ENCODE measurements around the gene GINS1.
A peak's percentile ranks its signal among the peaks of the same experiment; 100 is the strongest.
"Not testable (repeated sequence)": the region's sequence is repeated elsewhere in the genome, so short reads cannot be mapped to it uniquely, and the experiment has no call there.

GINS1 gene

DNA sequence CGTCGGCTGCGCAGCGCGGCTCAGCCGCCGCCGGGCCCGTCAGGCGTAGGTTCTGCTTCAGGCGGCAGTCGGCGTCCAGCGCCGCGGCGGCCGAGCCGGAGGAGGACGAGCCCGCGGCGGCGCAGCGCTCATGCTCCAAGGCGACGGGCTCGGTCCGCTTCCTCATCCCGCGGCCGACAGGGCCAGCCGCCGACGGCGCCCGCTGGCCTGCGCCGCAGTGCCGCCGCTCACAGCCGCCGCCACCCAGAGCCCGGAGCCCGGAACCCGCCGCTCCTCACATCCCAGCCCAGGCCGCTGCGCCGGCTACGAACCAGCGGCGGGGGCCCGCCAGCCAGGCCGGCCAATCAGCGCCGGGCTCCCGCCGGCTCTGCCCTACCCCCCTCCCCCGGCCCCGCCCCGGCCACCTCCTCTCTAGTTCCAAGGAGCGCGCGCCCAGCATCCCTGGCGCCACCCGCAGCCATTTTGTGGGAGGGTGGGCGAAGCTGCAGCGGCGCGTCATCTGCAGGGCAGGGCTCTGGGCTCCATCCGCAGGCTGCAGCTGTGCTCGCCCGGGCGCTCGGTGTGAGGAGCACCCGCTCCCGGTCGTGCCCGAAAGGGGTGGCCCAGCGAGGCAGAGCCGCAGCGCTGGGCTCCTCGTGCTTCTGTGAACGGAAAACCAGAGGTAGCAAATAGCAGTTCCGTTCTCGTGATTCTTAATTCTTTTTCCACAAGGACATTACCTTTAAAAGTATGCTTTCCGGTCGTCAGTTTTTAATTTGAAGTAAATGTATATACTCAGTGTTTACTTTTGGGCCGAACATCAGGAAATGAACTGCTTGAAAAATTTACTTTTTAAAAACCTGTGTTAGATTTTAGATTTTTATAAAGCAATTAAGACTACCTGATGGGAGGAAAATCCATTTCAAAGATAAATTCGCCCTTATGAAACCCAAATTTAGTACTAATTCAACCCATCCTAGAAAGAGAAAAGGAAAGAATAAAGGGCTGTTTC lies 16.6 kb upstream of the GINS1 start, which contains the start of gene ABHD12:
ABHD12 (minus strand) TSS at position 298 of the 991 bp plus-strand sequence; CDS start at position 166, 132 bp downstream.
- peak; percentile 98 for DNase-seq

DNA sequence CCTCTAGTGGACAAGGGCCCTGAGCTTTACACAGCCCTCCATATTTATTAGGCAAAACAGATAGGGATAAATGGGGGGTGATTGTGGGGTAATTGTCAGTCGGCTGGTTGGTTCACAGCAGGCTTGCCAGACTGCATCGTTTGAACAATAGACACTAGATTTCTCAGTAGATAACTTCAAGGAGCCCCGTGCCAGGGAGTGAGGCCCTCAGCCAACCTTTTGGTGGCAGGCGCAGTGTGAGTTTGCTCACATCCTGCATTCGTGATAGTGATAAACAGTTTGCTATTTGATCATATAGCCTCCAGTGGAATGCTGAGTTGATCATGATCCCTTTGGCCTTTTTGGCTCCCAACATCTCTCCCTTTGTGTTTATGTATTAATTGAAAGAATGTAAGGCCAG lies 13.2 kb upstream of the GINS1 start:
- no peak for DNase-seq

DNA sequence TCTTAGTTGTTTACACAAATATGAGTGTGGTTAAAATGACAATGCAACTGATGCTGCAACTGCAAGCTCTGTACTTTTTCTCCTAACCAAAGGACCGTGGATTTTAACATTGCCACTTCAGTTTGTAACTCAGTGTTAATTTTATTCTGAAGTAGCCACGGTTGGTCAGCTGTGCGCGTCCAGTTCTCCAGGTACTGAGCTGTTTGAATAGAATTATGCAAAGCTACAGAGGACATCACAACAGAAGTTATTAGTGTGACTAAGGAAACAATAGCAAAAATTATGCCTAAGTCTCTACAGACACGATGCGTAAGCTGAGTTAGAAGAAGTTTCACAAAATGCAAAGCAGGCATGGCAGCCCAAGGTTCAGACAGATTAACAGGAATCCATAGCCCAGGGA lies 12.5 kb upstream of the GINS1 start:
- DNase-seq = no peak

DNA sequence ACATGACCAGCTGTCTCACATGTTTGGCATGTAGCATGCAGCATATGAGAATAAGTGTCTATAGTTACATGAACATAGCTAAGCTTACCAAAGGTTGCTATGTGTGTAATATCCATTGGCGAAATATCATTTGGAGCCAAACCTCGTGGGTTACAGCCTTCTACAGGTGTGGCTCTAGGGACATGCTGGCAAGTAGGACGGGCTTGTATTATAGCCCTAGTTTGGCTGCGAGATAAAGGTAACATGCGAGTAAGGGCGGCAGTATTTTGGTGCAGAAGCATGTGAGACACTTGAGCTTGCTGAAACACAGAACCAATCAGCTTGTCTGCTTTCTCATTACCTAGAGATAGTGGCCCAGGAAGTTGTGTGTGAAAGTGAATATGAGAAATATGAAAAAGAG lies 10.4 kb upstream of the GINS1 start:
- no peak for DNase-seq

DNA sequence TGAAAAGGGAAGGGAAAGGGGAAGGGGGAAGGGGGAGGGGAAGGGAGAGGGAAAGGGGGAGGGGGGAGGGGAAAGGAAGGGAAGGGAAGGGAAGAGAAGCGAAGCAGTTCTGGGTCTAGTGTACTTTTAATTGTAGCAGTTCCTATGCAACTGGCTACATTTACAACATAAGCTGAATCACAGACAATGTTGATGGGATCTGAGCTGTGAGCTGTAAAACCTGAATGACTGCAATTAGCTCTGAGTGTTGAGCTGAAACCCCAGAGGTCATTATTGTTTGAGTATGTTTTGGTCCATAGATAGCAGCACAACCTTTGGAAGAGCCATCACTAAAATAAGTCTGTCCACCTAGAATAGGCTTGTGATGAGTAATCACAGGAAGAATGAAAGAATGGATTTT lies 9.7 kb upstream of the GINS1 start:
- DNase-seq = no peak

DNA sequence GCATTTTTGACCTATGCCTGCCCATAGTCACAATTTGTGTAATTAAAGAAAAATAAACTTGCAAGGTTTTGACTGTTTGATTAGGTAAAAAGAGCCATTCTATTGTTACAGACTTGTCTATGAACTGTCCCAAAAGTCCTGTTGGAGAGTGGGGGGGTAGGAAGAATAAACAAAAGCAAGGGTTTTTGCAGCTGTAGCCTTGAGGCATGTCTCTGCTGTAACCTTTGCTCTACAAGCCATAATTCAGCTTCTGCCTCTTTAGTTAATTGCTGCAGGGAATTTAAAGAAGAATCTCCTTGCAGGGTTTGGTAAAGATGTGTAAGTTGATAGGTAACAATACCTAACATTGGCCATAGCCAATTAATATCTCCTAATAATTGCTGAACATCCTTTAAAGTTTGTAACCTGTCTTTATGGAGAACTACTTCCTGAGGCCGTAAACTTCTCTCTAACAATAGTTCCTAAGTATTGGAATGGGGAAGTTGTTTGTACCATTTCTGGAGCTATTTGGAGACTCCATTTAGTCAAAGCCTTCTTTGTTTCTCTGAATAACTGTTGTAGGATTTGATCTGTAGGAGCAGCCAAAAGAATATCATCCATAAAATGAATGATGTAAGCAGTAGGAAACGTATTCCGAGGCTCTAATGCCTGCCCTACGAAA lies 9.0 kb upstream of the GINS1 start:
- DNase-seq = no peak

DNA sequence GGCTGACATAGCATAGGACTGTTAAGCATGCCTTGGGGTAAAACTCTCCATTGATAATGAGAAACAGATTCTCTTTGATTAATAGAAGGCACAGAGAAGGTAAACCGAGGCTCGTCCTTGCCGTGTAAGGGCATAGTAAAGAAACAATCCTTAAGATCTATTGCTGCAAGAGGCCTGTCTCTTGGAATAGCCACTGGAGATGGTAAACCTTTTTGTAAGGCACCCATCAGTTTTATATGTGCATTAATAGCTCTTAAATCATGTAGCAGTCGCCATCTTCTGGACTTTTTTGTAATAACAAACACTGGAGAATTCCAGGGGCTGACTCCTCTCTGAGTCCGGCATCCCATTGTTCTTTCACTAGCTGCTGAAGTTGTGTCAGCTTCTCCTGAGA lies 8.4 kb upstream of the GINS1 start:
- peak; percentile 55 for DNase-seq

DNA sequence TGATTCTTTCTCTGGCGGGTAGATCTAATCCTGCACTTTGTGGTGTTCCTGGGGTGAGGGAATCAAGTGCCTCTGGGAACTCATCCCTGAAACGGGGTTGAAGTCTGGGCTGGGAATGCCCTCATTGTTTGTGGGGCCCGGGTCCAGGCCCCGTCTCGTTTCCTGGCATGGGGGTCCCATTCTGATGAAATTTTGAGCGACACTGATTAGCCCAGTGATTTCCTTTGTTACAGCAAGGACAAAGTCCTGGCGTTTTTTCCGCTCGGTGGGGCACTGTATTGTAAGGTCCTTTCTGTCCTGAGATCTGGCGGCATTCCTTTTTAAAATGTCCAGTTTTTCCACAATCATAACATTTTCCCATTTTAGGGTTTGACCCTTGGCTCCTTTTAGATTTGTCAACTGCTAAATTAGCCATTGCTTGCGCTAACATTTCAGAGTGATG lies 7.2 kb upstream of the GINS1 start:
- DNase-seq = not testable (repeated sequence)

DNA sequence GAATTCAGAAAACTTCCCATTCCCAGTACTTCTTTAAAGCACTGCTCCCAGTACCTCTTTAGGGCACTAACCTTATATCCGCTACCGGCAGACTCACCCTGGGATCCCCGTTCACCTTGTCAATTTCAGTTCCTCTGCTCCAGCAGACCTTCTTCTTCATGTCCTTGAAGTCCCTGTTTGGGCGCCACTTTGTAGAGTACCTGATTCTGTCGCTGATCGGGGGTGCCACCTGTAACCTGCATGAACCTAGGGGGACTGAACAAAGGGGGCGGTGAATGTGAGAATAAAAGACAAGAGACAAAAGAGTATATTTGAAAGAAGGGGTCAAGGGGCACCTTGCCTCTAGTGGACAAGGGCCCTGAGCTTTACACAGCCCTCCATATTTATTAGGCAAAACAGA lies 4.9 kb upstream of the GINS1 start:
- no peak for DNase-seq

DNA sequence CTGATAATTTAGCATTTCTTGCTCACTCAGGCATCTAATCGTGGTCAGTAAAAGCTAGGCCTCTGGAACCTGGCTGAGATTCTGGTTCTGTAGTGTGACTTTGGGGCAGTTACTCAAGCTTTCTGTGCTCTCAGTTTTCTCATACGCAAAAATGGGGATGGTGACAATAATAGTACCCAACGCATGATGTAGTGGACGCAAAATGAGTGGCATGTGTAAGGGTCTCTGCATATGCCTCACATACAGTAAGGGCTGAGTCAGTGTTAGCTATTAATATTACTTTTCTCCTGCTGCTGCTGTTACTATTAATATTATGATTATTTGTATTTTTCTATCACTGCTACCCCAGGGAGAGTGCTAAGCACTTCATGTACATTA lies 686 bp downstream of the GINS1 start:
- DNase-seq = no peak

DNA sequence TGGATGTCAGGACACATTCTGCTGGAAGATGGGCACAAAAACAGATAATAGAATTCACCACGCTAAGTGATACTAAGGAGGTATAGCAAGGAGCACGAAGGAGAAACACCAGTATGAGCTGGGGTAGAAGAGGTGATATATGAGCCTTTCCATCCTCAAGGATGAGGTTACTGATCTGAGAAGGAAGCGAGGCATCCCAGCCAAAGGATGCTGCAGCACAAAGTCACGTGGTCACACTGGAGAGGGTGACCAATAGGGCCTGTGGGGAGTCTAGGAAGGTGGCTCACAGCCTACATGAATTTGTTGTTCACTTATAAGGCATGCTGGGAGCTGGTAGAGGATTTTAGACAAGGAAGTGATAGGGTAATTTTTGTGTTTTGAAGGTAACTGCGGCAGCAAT lies 1.4 kb downstream of the GINS1 start:
- no peak for DNase-seq

DNA sequence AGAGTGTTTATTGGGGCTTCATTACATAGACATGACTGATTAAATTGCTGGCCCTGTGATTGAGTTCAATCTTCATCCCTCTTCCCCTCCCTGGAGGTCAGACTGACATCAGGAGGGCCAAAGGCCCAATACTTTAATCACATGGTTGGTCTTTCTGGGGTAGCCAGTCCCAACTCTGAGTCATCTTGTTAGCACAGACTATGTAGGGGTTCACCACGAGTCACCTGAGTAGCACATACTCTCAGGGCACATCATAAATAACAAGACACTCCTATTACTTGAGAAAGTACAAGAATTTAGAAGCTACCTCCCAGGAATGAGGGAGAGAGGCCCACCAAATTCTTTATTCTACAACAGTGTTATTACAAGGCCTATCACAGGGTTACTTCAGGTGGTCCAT lies 11.3 kb downstream of the GINS1 start:
- peak; percentile 9 for DNase-seq

DNA sequence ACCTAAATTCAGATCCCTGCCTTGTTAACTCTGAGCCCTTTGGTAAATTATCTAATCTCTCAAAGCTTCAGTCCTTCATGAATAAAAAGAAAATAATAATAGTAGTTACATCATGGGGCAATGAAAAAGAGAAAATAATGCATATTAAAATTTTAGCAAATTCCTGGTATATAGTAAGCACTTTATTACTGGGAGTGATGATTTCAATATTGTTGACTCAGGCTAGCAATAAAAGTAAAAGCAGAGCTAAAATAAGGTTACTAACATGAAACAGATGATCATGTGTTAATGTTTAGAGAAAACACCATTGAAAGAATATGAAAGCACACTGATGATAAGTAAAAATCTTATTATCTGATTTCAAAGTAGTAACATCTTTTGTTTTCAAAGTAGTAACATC lies 13.6 kb downstream of the GINS1 start:
- no peak for DNase-seq

DNA sequence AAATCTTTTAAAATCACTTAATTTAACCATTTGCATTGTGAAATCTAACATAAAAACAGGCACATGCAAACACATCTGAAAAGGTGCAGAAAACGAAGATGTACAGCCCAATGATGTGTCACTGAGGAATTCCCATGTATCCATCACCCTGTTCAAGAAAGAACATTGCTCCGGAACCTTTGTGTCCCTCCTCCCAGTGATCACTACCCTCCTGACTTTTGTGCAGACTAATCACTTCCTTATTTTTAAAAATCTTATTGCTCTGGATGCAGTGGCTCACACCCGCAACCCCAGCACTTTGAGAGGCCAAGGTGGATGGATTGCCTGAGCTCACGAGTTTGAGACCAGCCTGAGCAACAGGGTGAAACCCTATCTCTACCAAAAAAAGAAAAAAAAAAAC lies 14.6 kb downstream of the GINS1 start:
- DNase-seq = no peak

DNA sequence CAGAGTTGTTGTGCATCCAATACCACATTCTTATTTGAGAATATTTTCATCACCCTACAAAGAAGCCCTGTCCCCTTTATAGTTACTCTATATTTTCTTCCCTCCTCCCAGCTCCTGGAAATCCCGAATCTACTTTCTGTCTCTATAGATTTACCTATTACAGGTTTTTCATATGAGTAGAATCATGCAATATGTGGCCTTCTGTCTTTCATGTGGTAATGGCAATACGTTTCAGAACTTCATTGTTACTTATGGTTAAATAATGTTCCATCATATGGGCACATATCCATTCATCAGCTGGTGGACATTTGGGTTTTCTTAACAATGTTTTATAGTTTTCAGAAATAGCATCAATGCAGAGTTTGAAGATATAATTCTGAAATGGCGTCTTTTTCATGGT lies 17.1 kb downstream of the GINS1 start:
- no peak for DNase-seq

DNA sequence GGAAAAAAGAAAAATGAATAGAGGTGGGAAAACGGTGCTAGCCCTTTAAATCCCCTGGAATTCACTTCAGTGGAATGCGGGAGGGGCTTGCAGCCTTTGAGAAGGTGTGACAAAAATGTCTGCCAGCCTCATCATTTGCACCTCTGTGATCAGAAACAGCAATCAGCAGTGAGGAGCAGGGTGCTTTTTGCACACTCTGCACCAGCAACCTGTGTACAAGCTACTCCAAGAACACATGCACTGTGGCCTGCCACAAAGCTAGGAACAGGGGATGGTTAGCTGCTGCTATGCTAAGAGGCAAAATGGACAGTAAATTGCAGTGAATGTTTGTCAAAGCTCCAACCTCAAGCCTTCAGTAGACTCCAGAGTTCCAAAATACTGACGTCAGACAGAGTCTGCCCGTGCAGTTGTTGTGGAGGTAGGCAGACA lies 29.7 kb downstream of the GINS1 start:
- no peak for DNase-seq

DNA sequence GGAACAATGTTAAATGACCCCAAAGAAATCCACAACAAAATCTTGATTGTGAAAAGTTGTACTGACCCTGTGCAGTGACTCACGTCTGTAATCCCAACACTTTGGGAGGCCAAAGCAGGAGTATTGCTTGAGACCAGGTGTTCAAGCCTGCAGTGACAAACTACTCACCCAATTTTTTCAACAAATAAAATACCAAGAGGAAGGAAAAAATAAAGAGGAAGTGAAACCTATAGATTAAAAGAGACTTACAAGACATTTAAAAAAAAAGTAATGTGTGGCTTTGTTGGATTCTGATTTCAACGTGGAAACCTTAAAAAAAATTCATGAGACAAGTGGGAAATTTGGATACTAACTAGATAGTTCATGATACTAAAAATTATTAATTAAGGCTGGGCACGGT lies 31.9 kb downstream of the GINS1 start:
- no peak for DNase-seq

DNA sequence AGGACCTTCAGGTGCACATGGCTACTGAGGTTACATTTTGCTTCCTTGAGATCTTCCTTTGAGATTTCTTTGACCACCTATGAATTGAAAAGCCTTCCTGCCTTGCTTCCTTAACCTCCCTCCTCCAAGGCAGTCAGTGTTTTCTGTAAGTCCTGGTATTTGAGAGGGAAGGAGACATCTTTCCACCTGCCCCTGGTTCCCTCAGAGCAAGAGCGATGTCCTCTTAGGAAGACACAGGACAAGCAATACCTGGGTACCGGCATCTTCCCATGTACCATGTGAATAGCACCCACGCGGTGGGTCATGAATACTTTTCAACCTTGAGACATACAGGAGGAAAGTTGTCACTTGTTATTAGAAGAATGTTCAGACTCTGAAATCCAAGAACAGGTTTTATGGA lies 37.1 kb downstream of the GINS1 start:
- no peak for DNase-seq

DNA sequence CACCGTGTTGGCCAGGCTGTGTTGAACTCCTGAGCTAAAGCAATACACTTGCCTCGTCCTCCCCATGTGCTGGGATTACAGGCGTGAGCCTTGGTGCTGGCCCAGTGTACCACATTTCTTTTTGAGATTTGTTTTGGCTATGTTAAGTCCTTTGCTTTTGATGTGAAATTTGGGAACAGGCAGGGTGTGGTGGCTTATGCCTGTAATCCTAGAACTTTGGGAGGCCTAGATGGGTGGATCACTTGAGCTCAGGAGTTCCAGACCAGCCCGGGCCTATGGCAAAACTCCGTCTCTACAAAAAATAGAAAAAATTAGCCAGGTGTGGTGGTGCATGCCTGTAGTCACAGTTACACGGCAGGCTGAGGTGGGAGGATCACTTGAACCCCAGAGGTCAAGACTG lies 40.2 kb downstream of the GINS1 start:
- DNase-seq = no peak

DNA sequence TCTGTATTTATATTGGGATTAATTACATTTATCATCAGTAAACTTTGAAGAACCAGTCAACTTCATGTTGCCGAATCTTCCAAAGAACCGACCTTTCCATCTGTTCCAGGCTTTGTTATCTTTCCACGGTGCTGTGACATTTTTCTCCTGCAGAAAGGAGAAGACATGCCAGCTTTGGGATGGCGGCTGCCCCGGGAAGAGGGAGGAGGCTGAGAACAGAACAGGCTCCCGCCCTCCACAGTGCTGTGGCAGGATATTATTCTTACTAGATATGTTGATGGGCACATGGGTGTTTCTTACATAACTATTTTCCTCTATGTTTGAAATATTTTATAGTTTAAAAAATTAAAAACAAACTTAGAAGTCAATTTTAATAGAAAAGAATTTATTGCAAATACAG lies 44.9 kb downstream of the GINS1 start:
- DNase-seq = no peak

DNA sequence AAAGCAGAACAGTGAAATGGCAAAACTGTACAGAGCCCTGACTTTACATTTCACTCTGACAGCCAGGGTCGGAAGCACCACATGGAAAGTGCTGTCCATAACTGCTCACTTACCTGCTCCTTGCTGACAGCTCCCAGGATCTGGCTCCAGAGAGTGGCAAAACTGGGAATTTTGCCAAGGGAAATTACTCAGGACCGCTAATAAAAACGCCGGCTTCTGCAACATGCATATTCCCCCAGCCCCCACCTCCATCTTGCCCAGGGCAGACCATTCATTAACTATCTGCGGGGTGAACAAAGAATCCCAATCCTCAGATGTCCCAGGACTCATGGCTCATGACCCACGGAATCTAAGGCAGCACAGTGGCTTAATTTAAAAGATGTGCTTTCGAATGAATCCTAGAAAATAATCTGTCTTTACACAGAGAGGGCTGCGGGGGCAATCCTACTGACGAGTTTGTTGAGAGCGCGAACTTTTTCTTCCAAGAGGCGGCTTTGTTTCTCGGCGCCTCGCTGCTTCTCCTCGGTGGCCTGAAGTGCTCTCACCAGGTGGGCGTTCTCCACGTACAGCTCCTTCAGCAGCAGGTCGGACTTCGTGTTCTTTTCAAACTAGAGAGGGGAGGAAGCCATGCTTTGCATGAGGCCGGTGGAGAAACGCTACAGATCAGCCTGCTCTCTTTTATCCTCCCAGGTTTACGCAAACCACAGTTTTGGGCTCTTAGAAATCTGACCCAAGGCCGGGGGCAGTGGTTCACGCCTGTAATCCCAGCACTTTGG lies 45.8 kb downstream of the GINS1 start:
- DNase-seq = no peak

DNA sequence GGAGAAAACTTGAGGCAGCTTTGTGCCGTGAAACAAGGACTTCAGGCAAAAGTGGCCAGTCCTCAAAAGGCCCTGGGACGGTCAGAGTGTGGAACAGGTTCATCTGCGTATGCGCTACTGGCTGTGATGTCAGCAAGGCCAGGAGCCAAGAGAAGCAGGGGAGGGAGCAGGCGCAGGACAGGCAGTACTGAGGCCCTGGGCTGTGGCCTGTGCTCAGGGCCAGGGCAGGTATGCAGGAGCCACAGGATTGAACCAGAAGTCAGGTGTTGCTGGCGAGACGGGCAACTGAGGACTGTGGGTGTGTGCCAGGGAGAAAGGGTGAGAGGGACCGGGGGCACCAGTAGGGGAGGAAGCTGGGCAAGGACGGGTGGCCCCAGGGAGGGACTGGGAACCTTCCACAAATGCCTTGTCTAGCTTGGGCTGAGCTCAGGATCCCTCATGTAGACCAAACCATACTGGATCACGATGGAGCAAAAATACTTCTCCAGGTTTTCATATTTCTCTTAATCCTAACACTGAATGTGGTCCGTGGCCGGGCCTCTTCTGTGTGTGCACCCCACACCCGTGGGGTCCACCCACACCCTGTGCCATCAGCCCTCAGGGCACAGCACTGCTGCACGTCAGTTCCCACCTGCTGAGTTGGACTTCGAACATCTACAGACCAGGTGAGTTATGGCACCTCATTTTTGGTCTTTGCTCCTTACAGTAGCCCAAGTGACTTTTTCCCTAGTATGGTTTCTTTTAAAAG lies 46.9 kb downstream of the GINS1 start:
- no peak for DNase-seq

All from activated CD4-positive, alpha-beta T cell treated with anti-CD3 and anti-CD28 coated beads, Interleukin-10, Interleukin-2, amounts not matched to agents 100 ng/mL and 50 ng/mL, durations not matched to agents 16 hours and 8 hours (primary cell).